ENCODE results near the gene TASL.

GRCh38 chrX:30597216-30598012 lies 19.8 kb upstream of the TASL start:
- TF ChIP-seq CTCF (conservative IDR thresholded peaks at IDR 0.05 in 1 of 2, IDR thresholded peaks at IDR 0.05 in 1 of 2; ENCODE audit: low read depth in 1 of 2, low read length in 2 of 2) (no peak), EZH2 (IDR thresholded peaks at IDR 0.05; ENCODE audit: low read length, missing control alignments) (no peak)
